HL-60 (cell line): ENCODE results near the gene PRC1.

Experiments
- DNase-seq, 2 experiments: peaks; one replicate each; pipeline ENCODE4 v3.0.0-alpha.2; 2010 to 2020; ENCODE audit warnings: low read depth in 1 of 2, low spot score in 1 of 2
- H3K27ac ChIP-seq: fragments of 250-450 bp; sonication (Bioruptor Pico); replicated peaks from 2 replicates; pipeline ENCODE4 v1.5.1; 2020; ENCODE audit warnings: mild to moderate bottlenecking, moderate library complexity
- H3K27me3 ChIP-seq: fragments of 250-450 bp; sonication (Bioruptor Pico); 2 replicates; pipeline ENCODE4 v1.5.1; 2021; ENCODE audit warnings: mild to moderate bottlenecking, moderate library complexity; ENCODE audit not compliant: insufficient read depth, poor library complexity, severe bottlenecking
- H3K4me3 ChIP-seq: replicated peaks from 2 replicates; pipeline ENCODE4 v1.5.1; 2011; ENCODE audit warnings: mild to moderate bottlenecking, control low read depth, low read length; ENCODE audit not compliant: insufficient read depth
- CTCF ChIP-seq: IDR thresholded peaks from one replicate; pipeline ENCODE4 v1.5.1; 2011; ENCODE audit warnings: low read length, control low read depth, inconsistent platforms; ENCODE audit not compliant: insufficient read depth
- GABPA ChIP-seq: IDR thresholded peaks from 2 replicates; pipeline ENCODE4 v1.6.1; 2012; ENCODE audit warnings: low read depth
- POLR2AphosphoS5 ChIP-seq: IDR thresholded peaks from 2 replicates; pipeline ENCODE4 v1.6.1; 2012; ENCODE audit warnings: low read depth
- REST ChIP-seq: IDR thresholded peaks from 2 replicates; pipeline ENCODE4 v1.6.1; 2012; ENCODE audit warnings: low read depth; ENCODE audit not compliant: insufficient replicate concordance
- SPI1 ChIP-seq: IDR thresholded peaks from 2 replicates; pipeline ENCODE4 v1.6.1; 2012; ENCODE audit warnings: low read depth, mild to moderate bottlenecking, borderline replicate concordance

The PRC1 gene

GRCh38 chr15:90946538-90946937 is 47.8 kb downstream of the PRC1 start:
- TF ChIP-seq POLR2AphosphoS5 (no peak), REST (no peak), CTCF (no peak), SPI1 (no peak), GABPA (no peak)

GRCh38 chr15:90945091-90945490 is 49.2 kb downstream of the PRC1 start:
- Histone ChIP-seq H3K27ac (peak overlapping the region; percentile 69), H3K27me3 (no peaks in the 10 kb centered on the region), H3K4me3 (no peak overlapping the region)
- no peak for TF ChIP-seq REST
- TF ChIP-seq GABPA: no peak
- TF ChIP-seq POLR2AphosphoS5: no peak
- TF ChIP-seq CTCF: no peak
- no peak for TF ChIP-seq SPI1
- peak in 1 of 2 experiments; percentile 35 for DNase-seq

More at GRCh38 chr15:90946538-90946937, 47.8 kb downstream of the PRC1 start:
- DNase-seq: no peak
- no peak overlapping the region for H3K4me3 ChIP-seq
- no peak overlapping the region for H3K27ac ChIP-seq
- no peaks in the 10 kb centered on the region for H3K27me3 ChIP-seq

GRCh38 chr15:90942354-90943120 is 51.8 kb downstream of the PRC1 start:
- TF ChIP-seq SPI1 (no peak), CTCF (no peak), POLR2AphosphoS5 (no peak), REST (no peak), GABPA (no peak)
- H3K27ac ChIP-seq: no peak overlapping the region
- no peak overlapping the region for H3K4me3 ChIP-seq
- H3K27me3 ChIP-seq: no peaks in the 10 kb centered on the region
- no peak for DNase-seq
